PFSK-1 (cell line): ENCODE measurements around the gene PROK2.

Source experiments
- FOXP2 ChIP-seq: optimal IDR thresholded peaks from 2 replicates; pipeline ENCODE3; 2011; ENCODE audit warnings: borderline replicate concordance, control low read depth, inconsistent platforms; ENCODE audit not compliant: insufficient read depth; ENCODE audit errors: extremely low read length, extremely low read depth
- POLR2AphosphoS5 ChIP-seq: IDR thresholded peaks from 2 replicates; pipeline ENCODE4 v1.6.1; 2012; ENCODE audit warnings: low read depth, mild to moderate bottlenecking, control low read depth, low read length, moderate library complexity
- TF ChIP-seq, protein P1 (sequence below), 2 experiments: IDR thresholded peaks; 2 replicates each; pipeline versions ENCODE4 v1.6.1 to v1.8.0; 2011 to 2012; ENCODE audit warnings: low read depth in 2 of 2, low read length in 2 of 2, control low read depth in 1 of 2, inconsistent platforms in 1 of 2, mild to moderate bottlenecking in 1 of 2, moderate library complexity in 1 of 2; ENCODE audit not compliant: insufficient read depth in 1 of 2

DNA sequence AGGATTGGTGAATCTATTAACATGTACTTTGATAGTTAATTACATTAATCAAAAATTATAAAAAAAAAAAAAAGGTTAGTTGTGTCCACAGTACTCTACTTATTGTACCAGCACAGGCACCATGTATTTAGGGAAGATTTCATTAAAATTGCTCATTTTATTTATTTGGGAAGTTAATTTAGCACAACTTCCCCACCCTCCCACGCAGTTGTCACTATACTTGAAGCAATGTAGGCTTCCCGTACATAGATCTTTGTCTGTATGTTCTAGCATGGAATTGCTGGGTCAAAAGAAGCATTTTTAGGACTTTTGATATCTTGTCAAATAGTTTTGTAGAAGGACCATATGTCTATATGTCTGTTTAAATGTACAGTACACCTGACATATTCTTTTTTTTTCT is 26.9 kb downstream of the PROK2 start:
- TF ChIP-seq POLR2AphosphoS5: no peak
- TF ChIP-seq, protein P1, sequence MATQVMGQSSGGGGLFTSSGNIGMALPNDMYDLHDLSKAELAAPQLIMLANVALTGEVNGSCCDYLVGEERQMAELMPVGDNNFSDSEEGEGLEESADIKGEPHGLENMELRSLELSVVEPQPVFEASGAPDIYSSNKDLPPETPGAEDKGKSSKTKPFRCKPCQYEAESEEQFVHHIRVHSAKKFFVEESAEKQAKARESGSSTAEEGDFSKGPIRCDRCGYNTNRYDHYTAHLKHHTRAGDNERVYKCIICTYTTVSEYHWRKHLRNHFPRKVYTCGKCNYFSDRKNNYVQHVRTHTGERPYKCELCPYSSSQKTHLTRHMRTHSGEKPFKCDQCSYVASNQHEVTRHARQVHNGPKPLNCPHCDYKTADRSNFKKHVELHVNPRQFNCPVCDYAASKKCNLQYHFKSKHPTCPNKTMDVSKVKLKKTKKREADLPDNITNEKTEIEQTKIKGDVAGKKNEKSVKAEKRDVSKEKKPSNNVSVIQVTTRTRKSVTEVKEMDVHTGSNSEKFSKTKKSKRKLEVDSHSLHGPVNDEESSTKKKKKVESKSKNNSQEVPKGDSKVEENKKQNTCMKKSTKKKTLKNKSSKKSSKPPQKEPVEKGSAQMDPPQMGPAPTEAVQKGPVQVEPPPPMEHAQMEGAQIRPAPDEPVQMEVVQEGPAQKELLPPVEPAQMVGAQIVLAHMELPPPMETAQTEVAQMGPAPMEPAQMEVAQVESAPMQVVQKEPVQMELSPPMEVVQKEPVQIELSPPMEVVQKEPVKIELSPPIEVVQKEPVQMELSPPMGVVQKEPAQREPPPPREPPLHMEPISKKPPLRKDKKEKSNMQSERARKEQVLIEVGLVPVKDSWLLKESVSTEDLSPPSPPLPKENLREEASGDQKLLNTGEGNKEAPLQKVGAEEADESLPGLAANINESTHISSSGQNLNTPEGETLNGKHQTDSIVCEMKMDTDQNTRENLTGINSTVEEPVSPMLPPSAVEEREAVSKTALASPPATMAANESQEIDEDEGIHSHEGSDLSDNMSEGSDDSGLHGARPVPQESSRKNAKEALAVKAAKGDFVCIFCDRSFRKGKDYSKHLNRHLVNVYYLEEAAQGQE (IDR thresholded peaks at IDR 0.05; ENCODE audit: insufficient read depth in 1 of 2, low read depth in 2 of 2, low read length in 2 of 2): no peak
- TF ChIP-seq FOXP2: no peak
